SK-N-SH treated with all-trans-retinoic acid at 6 μM for 48 hours (cell line): ENCODE measurements around the gene VPS54.

Experiments
- ARNTL ChIP-seq: fragments of 450-650 bp; formaldehyde crosslinking; IDR thresholded peaks from 2 replicates; pipeline ENCODE4 v1.5.0; 2020; ENCODE audit warnings: low read depth, mild to moderate bottlenecking, moderate library complexity, borderline replicate concordance
- CSDC2 ChIP-seq: fragments of 250-450 bp; sonication (Bioruptor Pico); IDR thresholded peaks from 2 replicates; pipeline ENCODE4 v1.5.0; 2020; ENCODE audit warnings: mild to moderate bottlenecking, moderate library complexity
- ISL1 ChIP-seq: fragments of 250-450 bp; sonication (Bioruptor Pico); IDR thresholded peaks from 2 replicates; pipeline ENCODE4 v2.1.2; 2022; ENCODE audit warnings: mild to moderate bottlenecking, moderate library complexity
- RARB ChIP-seq: fragments of 250-450 bp; sonication (Bioruptor Pico); IDR thresholded peaks from 2 replicates; pipeline ENCODE4 v1.8.0; 2021; ENCODE audit warnings: mild to moderate bottlenecking, moderate library complexity
- SNAI2 ChIP-seq: fragments of 250-450 bp; sonication (Bioruptor Pico); IDR thresholded peaks from 2 replicates; pipeline ENCODE4 v1.5.0; 2020; ENCODE audit warnings: mild to moderate bottlenecking, moderate library complexity
- TCF4 ChIP-seq: fragments of 250-450 bp; sonication (Bioruptor Pico); IDR thresholded peaks from 2 replicates; pipeline ENCODE4 v1.8.0; 2021; ENCODE audit warnings: mild to moderate bottlenecking, moderate library complexity, borderline replicate concordance
- ZC3H10 ChIP-seq: fragments of 250-450 bp; sonication (Bioruptor Pico); IDR thresholded peaks from 2 replicates; pipeline ENCODE4 v1.5.1; 2021; ENCODE audit warnings: mild to moderate bottlenecking, moderate library complexity
- ZFP3 ChIP-seq: fragments of 250-450 bp; sonication (Bioruptor Pico); IDR thresholded peaks from 2 replicates; pipeline ENCODE4 v1.5.0; 2020; ENCODE audit warnings: mild to moderate bottlenecking, moderate library complexity
- ZFP30 ChIP-seq: fragments of 450-650 bp; formaldehyde crosslinking; IDR thresholded peaks from 2 replicates; pipeline ENCODE4 v1.5.0; 2022; ENCODE audit warnings: mild to moderate bottlenecking, moderate library complexity
- TF ChIP-seq, protein P1 (sequence below): fragments of 250-450 bp; sonication (Bioruptor Pico); IDR thresholded peaks from 2 replicates; pipeline ENCODE4 v1.5.1; 2020; ENCODE audit warnings: low read depth, mild to moderate bottlenecking, moderate library complexity
- TF ChIP-seq, protein P2 (sequence below): fragments of 250-450 bp; sonication (Bioruptor Pico); IDR thresholded peaks from 2 replicates; pipeline ENCODE4 v1.8.0; 2020; ENCODE audit warnings: mild to moderate bottlenecking, moderate library complexity, borderline replicate concordance
- TF ChIP-seq, protein P3 (sequence below): fragments of 250-450 bp; sonication (Bioruptor Pico); IDR thresholded peaks from 2 replicates; pipeline ENCODE4 v1.5.1; 2021; ENCODE audit warnings: mild to moderate bottlenecking, moderate library complexity
- TF ChIP-seq, protein P4 (sequence below): fragments of 250-450 bp; sonication (Bioruptor Pico); IDR thresholded peaks from 2 replicates; pipeline ENCODE4 v1.8.0; 2021; ENCODE audit warnings: low read depth, mild to moderate bottlenecking, moderate library complexity, borderline replicate concordance

DNA sequence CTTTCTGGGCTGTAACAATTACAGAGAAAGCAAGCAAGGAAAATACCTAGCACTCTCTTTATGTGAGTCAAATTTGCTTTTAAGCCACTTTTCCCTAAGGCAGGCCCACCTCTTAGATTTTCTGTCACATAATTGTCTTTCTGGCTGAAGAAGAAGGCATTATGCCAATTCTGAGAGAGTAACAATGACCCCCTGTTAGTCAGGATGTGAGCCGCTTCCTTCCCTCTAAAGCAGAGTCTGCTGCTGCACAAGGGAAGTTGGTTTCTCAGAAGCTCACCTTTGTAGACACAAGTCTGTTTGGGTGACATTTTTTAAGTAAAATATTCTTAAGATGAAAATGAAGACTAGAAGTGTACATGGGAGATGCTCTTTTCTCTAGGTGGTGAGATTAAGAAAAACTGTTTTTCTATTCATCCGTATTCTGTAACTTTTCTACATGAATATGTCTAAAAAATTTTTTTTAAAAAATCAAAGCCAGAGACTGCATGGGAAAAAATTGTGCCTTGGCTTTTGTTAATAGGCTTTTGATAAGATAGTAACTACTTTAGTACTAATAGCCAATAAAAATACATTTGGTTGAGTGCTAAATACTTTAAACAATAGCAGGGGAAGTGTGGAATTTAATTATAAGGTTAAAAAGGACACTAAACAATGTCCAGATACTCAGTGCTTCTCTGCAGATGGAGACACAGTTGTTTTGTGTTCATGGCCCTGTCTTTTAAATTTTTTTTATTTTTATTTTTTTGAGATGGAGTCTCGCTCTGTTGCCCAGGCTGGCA is 33.4 kb upstream of the VPS54 start:
- TF ChIP-seq, protein P1, sequence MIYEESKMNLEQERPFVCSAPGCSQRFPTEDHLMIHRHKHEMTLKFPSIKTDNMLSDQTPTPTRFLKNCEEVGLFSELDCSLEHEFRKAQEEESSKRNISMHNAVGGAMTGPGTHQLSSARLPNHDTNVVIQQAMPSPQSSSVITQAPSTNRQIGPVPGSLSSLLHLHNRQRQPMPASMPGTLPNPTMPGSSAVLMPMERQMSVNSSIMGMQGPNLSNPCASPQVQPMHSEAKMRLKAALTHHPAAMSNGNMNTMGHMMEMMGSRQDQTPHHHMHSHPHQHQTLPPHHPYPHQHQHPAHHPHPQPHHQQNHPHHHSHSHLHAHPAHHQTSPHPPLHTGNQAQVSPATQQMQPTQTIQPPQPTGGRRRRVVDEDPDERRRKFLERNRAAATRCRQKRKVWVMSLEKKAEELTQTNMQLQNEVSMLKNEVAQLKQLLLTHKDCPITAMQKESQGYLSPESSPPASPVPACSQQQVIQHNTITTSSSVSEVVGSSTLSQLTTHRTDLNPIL, result no peak
- TF ChIP-seq, protein P2, sequence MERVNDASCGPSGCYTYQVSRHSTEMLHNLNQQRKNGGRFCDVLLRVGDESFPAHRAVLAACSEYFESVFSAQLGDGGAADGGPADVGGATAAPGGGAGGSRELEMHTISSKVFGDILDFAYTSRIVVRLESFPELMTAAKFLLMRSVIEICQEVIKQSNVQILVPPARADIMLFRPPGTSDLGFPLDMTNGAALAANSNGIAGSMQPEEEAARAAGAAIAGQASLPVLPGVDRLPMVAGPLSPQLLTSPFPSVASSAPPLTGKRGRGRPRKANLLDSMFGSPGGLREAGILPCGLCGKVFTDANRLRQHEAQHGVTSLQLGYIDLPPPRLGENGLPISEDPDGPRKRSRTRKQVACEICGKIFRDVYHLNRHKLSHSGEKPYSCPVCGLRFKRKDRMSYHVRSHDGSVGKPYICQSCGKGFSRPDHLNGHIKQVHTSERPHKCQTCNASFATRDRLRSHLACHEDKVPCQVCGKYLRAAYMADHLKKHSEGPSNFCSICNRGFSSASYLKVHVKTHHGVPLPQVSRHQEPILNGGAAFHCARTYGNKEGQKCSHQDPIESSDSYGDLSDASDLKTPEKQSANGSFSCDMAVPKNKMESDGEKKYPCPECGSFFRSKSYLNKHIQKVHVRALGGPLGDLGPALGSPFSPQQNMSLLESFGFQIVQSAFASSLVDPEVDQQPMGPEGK (CRISPR knock-in tag), result no peak
- no peak for TF ChIP-seq RARB (CRISPR knock-in tag)
- peak; percentile 69 for TF ChIP-seq TCF4
- no peak for TF ChIP-seq ZC3H10 (CRISPR knock-in tag)
- no peak for TF ChIP-seq ZFP3
- TF ChIP-seq SNAI2, result no peak
- TF ChIP-seq, protein P3, sequence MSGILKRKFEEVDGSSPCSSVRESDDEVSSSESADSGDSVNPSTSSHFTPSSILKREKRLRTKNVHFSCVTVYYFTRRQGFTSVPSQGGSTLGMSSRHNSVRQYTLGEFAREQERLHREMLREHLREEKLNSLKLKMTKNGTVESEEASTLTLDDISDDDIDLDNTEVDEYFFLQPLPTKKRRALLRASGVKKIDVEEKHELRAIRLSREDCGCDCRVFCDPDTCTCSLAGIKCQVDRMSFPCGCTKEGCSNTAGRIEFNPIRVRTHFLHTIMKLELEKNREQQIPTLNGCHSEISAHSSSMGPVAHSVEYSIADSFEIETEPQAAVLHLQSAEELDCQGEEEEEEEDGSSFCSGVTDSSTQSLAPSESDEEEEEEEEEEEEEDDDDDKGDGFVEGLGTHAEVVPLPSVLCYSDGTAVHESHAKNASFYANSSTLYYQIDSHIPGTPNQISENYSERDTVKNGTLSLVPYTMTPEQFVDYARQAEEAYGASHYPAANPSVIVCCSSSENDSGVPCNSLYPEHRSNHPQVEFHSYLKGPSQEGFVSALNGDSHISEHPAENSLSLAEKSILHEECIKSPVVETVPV (CRISPR knock-in tag), result peak; percentile 72; the same call in 1 of the 2 replicates
- TF ChIP-seq CSDC2 (CRISPR knock-in tag), result no peak
- TF ChIP-seq ISL1 (CRISPR knock-in tag), result peak; percentile 43
- no peak for TF ChIP-seq ZFP30 (CRISPR knock-in tag)
- TF ChIP-seq ARNTL (CRISPR knock-in tag), result no peak
- TF ChIP-seq, protein P4, sequence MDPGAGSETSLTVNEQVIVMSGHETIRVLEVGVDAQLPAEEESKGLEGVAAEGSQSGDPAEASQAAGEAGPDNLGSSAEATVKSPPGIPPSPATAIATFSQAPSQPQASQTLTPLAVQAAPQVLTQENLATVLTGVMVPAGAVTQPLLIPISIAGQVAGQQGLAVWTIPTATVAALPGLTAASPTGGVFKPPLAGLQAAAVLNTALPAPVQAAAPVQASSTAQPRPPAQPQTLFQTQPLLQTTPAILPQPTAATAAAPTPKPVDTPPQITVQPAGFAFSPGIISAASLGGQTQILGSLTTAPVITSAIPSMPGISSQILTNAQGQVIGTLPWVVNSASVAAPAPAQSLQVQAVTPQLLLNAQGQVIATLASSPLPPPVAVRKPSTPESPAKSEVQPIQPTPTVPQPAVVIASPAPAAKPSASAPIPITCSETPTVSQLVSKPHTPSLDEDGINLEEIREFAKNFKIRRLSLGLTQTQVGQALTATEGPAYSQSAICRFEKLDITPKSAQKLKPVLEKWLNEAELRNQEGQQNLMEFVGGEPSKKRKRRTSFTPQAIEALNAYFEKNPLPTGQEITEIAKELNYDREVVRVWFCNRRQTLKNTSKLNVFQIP (CRISPR knock-in tag), result no peak
